Ascending aorta (tissue), 2 donors: ENCODE data around the gene SLC34A1. TPM values are rescaled to one million over a fixed set of nuclear protein-coding genes. Genes with fewer than 3 reads are reported as not detected.

ENCODE experiments used
- DNase-seq, 2 donors: peaks; one replicate each; pipeline ENCODE4 v3.0.0-alpha.2; 2019; ENCODE audit warnings: low spot score in 2 of 2
- H3K27ac ChIP-seq, 2 donors: fragments of 200-600 bp; sonication (generic); one replicate each; pipeline ENCODE4 v1.5.1; 2016 to 2017; ENCODE audit warnings: mild to moderate bottlenecking in 1 of 2
- H3K27me3 ChIP-seq: fragments of 200-600 bp; sonication (generic); one replicate; pipeline ENCODE4 v1.5.1; 2017
- H3K36me3 ChIP-seq, 2 donors: fragments of 200-600 bp; sonication (generic); one replicate each; pipeline ENCODE4 v1.5.1; 2016
- H3K4me1 ChIP-seq, 2 donors: fragments of 200-600 bp; sonication (generic); one replicate each; pipeline ENCODE4 v1.5.1; 2016 to 2017; ENCODE audit warnings: mild to moderate bottlenecking in 1 of 2
- H3K4me3 ChIP-seq, 2 donors: fragments of 200-600 bp; sonication (generic); one replicate each; pipeline ENCODE4 v1.5.1; 2016 to 2017; ENCODE audit warnings: mild to moderate bottlenecking in 1 of 2
- H3K9me3 ChIP-seq, 2 donors: fragments of 200-600 bp; sonication (generic); one replicate each; pipeline ENCODE4 v1.5.1; 2016
- CTCF ChIP-seq, 3 experiments: fragments of 200-600 bp in 2 of 3; fragments of 450-650 bp in 1 of 3; sonication (generic) in 2 of 3; IDR thresholded peaks; one replicate each; pipeline ENCODE4 v1.5.1; 2016 to 2019; ENCODE audit warnings: antibody characterized with exemption in 3 of 3, mild to moderate bottlenecking in 1 of 3, moderate library complexity in 1 of 3
- intact Hi-C: fragments of 100-400 bp; cut with DNase I; formaldehyde crosslinking; loops from one replicate; pipeline ENCODE4 v1.15.1; 2023
- total RNA-seq: library from RNA; depleted of rRNA; stranded (reverse); fragments of >200 nt; gene quantifications from one replicate; pipeline ENCODE4 v1.1.0, GENCODE V29; 2016

Gene SLC34A1
- total RNA-seq, 1 donor from 2014 or later = not detected

GRCh38 chr5:177402271-177403043, 18.2 kb downstream of the SLC34A1 start:
- intact Hi-C loops = no loop called here
- TF ChIP-seq CTCF (IDR thresholded peaks at IDR 0.05) = peak in 1 of 3 experiments; percentile 36
- no peak for DNase-seq
- Histone ChIP-seq H3K9me3 (no peaks in the 10 kb centered on the region), H3K36me3 (no peaks in the 10 kb centered on the region), H3K4me1 (peaks cover 17 to 24% of the 10 kb centered on the region in 2 donors), H3K27ac (no peak overlapping the region), H3K27me3 (peaks cover 41% of the 10 kb centered on the region), H3K4me3 (peak overlapping the region; percentile 52 to 85)

- peaks cover 17 to 24% of the 10 kb centered on the region in 2 donors for H3K4me1 ChIP-seq
- DNase-seq = no peak
- no peaks in the 10 kb centered on the region for H3K36me3 ChIP-seq
- H3K27ac ChIP-seq = no peak overlapping the region
- intact Hi-C loops = no loop called here
- H3K4me3 ChIP-seq = peak overlapping the region; percentile 52 to 85
- peaks cover 41% of the 10 kb centered on the region for H3K27me3 ChIP-seq
- H3K9me3 ChIP-seq = no peaks in the 10 kb centered on the region
- no peak for TF ChIP-seq CTCF (IDR thresholded peaks at IDR 0.05)
These were observed 19.0 kb downstream of the SLC34A1 start for GRCh38 chr5:177403102-177403791.

- Histone ChIP-seq H3K27ac (no peak overlapping the region), H3K4me3 (peak overlapping the region; percentile 52 to 85), H3K27me3 (peaks cover 41% of the 10 kb centered on the region), H3K4me1 (peaks cover 17 to 24% of the 10 kb centered on the region in 2 donors), H3K9me3 (no peaks in the 10 kb centered on the region), H3K36me3 (no peaks in the 10 kb centered on the region)
- DNase-seq = peak in 1 of 2 donors; percentile 89
- peak; percentile 75 to 87 (median 79) for TF ChIP-seq CTCF (IDR thresholded peaks at IDR 0.05)
- intact Hi-C loops = loop anchor here (1.0 kb wide), 3 partner anchors 22 to 97 kb away; partner anchors contain the start of gene GRK6
These were observed 19.8 kb downstream of the SLC34A1 start for GRCh38 chr5:177403792-177404640.

- H3K9me3 ChIP-seq = no peaks in the 10 kb centered on the region
- peak overlapping the region; percentile 52 to 85 for H3K4me3 ChIP-seq
- H3K4me1 ChIP-seq = peaks cover 17 to 24% of the 10 kb centered on the region in 2 donors
- no peak for DNase-seq
- no peak for TF ChIP-seq CTCF (IDR thresholded peaks at IDR 0.05)
- H3K36me3 ChIP-seq = no peaks in the 10 kb centered on the region
- intact Hi-C loops = loop anchor here (1.0 kb wide), 3 partner anchors 22 to 97 kb away; partner anchors contain the start of gene GRK6
- peaks cover 38% of the 10 kb centered on the region for H3K27me3 ChIP-seq
- H3K27ac ChIP-seq = no peak overlapping the region
These were observed 20.5 kb downstream of the SLC34A1 start for GRCh38 chr5:177404641-177405179.

- Histone ChIP-seq H3K27me3 (peaks cover 32% of the 10 kb centered on the region), H3K27ac (no peak overlapping the region), H3K4me1 (peaks cover 17 to 21% of the 10 kb centered on the region in 2 donors), H3K4me3 (no peak overlapping the region), H3K36me3 (no peaks in the 10 kb centered on the region), H3K9me3 (no peaks in the 10 kb centered on the region)
- DNase-seq = no peak
- intact Hi-C loops = no loop called here
- no peak for TF ChIP-seq CTCF (IDR thresholded peaks at IDR 0.05)
These were observed 21.1 kb downstream of the SLC34A1 start for GRCh38 chr5:177405312-177405711.
